HepG2 (cell line): ENCODE data around the gene FAM20A. TPM values are rescaled to one million over a fixed set of nuclear protein-coding genes. Genes with fewer than 3 reads are reported as not detected.

Experiments used
- CBFB ChIP-seq: sonication (generic); formaldehyde crosslinking; IDR thresholded peaks from 2 replicates; pipeline ENCODE4 v1.4.0; 2020; ENCODE audit warnings: missing genetic modification reagents
- CSRNP1 ChIP-seq: sonication (generic); formaldehyde crosslinking; IDR thresholded peaks from 2 replicates; pipeline ENCODE4 v1.8.1; 2023; ENCODE audit warnings: mild to moderate bottlenecking, missing genetic modification reagents
- GATA4 ChIP-seq: sonication (generic); IDR thresholded peaks from 2 replicates; pipeline ENCODE4 v1.6.1; 2016; ENCODE audit warnings: antibody characterized with exemption, low read depth, borderline replicate concordance
- KDM5A ChIP-seq: fragments of 200-600 bp; sonication (generic); IDR thresholded peaks from 2 replicates; pipeline ENCODE4 v1.7.0; 2018; ENCODE audit warnings: antibody characterized with exemption, mild to moderate bottlenecking, low read length, borderline replicate concordance
- KLF11 ChIP-seq: IDR thresholded peaks from 2 replicates; pipeline ENCODE4 v1.6.1; 2016; ENCODE audit warnings: missing compliant biosample characterization
- KLF6 ChIP-seq: IDR thresholded peaks from 2 replicates; pipeline ENCODE4 v1.8.0; 2016; ENCODE audit warnings: missing biosample characterization, missing genetic modification reagents
- MED1 ChIP-seq: sonication (generic); formaldehyde crosslinking; IDR thresholded peaks from 2 replicates; pipeline ENCODE4 v1.4.0; 2020; ENCODE audit warnings: missing genetic modification reagents
- MXD1 ChIP-seq: sonication (generic); formaldehyde crosslinking; IDR thresholded peaks from 2 replicates; pipeline ENCODE4 v1.4.0; 2020; ENCODE audit warnings: mild to moderate bottlenecking, missing genetic modification reagents
- PHF8 ChIP-seq: sonication (generic); formaldehyde crosslinking; IDR thresholded peaks from 2 replicates; pipeline ENCODE4 v1.5.0; 2020; ENCODE audit warnings: missing genetic modification reagents
- POGZ ChIP-seq: sonication (generic); formaldehyde crosslinking; IDR thresholded peaks from 2 replicates; pipeline ENCODE4 v1.4.0; 2020; ENCODE audit warnings: mild to moderate bottlenecking, missing genetic modification reagents
- SIN3A ChIP-seq: IDR thresholded peaks from 2 replicates; pipeline ENCODE4 v1.6.1; 2011; ENCODE audit warnings: low read depth, mild to moderate bottlenecking, control low read depth, low read length, borderline replicate concordance
- SIX4 ChIP-seq: sonication (generic); formaldehyde crosslinking; IDR thresholded peaks from 2 replicates; pipeline ENCODE4 v1.4.0; 2020; ENCODE audit warnings: missing genetic modification reagents
- SP5 ChIP-seq: IDR thresholded peaks from 2 replicates; pipeline ENCODE4 v1.6.1; 2016; ENCODE audit warnings: low read depth, borderline replicate concordance
- THAP8 ChIP-seq: sonication (generic); formaldehyde crosslinking; IDR thresholded peaks from 2 replicates; pipeline ENCODE4 v1.5.1; 2020; ENCODE audit warnings: missing genetic modification reagents, mild to moderate bottlenecking, borderline replicate concordance
- ZBTB1 ChIP-seq: sonication (generic); formaldehyde crosslinking; IDR thresholded peaks from 2 replicates; pipeline ENCODE4 v1.4.0; 2020; ENCODE audit warnings: missing genetic modification reagents, borderline replicate concordance
- ZIK1 ChIP-seq: sonication (generic); formaldehyde crosslinking; IDR thresholded peaks from 2 replicates; pipeline ENCODE4 v1.5.0; 2020; ENCODE audit warnings: mild to moderate bottlenecking, low read depth, missing genetic modification reagents, borderline replicate concordance
- ZNF10 ChIP-seq: sonication (generic); formaldehyde crosslinking; IDR thresholded peaks from 2 replicates; pipeline ENCODE4 v1.4.0; 2020; ENCODE audit warnings: mild to moderate bottlenecking, low read depth, missing genetic modification reagents, borderline replicate concordance
- ZNF20 ChIP-seq: sonication (generic); formaldehyde crosslinking; IDR thresholded peaks from 2 replicates; pipeline ENCODE4 v1.4.0; 2020; ENCODE audit warnings: mild to moderate bottlenecking, moderate library complexity, missing genetic modification reagents
- ZNF383 ChIP-seq: sonication (generic); formaldehyde crosslinking; IDR thresholded peaks from 2 replicates; pipeline ENCODE4 v1.4.0; 2020; ENCODE audit warnings: missing genetic modification reagents, mild to moderate bottlenecking, borderline replicate concordance
- ZNF639 ChIP-seq: conservative IDR thresholded peaks from 2 replicates; pipeline ENCODE4 v1.6.1; 2018; ENCODE audit warnings: missing genetic modification reagents
- ZNF672 ChIP-seq: sonication (generic); formaldehyde crosslinking; IDR thresholded peaks from 2 replicates; pipeline ENCODE4 v1.8.1; 2022; ENCODE audit warnings: missing genetic modification reagents
- ZNF740 ChIP-seq: sonication (generic); formaldehyde crosslinking; IDR thresholded peaks from 2 replicates; pipeline ENCODE4 v1.4.0; 2020; ENCODE audit warnings: missing genetic modification reagents
- ZNF891 ChIP-seq: sonication (generic); formaldehyde crosslinking; IDR thresholded peaks from 2 replicates; pipeline ENCODE4 v1.5.0; 2020; ENCODE audit warnings: mild to moderate bottlenecking, missing genetic modification reagents
- polyA plus RNA-seq, 8 experiments: library from polyadenylated mRNA; depleted of rRNA in 3 of 8; stranded (reverse) in 7 of 8; unstranded in 1 of 8; fragments of >200 nt; fragmentation: Illumina TruSeq in 4 of 8; extraction: Trizol in 4 of 8; gene quantifications; 2 replicates each; pipeline versions ENCODE4 v1.2.1 to v1.2.3, GENCODE V29; 2011 to 2016; ENCODE audit warnings: low read depth in 4 of 8, missing spikeins in 1 of 8, mixed read lengths in 1 of 8; ENCODE audit not compliant: insufficient read depth in 1 of 8
- total RNA-seq, 5 experiments: library from RNA; depleted of rRNA; stranded (reverse); fragments of >200 nt; fragmentation: Illumina TruSeq; extraction: Trizol; gene quantifications; 2 replicates each; pipeline ENCODE4 v1.2.3, GENCODE V29; 2016; ENCODE audit warnings: low read depth in 1 of 5

Gene FAM20A
- total and polyA plus RNA-seq, 2 of the 13 experiments (the other 11 are each of a cell fraction or from before 2014, with no cell fraction given): 9.3 to 20.7 TPM

- TF ChIP-seq CSRNP1 (CRISPR knock-in tag) (no peak), SIX4 (CRISPR knock-in tag) (peak; percentile 97), SP5 (CRISPR knock-in tag) (no peak), KLF6 (CRISPR knock-in tag) (no peak), KDM5A (peak; percentile 73; the same call in 1 of the 2 replicates), ZNF10 (CRISPR knock-in tag) (no peak), ZNF740 (CRISPR knock-in tag) (0 out of 2 replicates have a peak, but pooled peaks have one; percentile 4), MED1 (CRISPR knock-in tag) (0 out of 2 replicates have a peak, but pooled peaks have one; percentile 72), PHF8 (CRISPR knock-in tag) (peak; percentile 15; the same call in 1 of the 2 replicates), MXD1 (peak; percentile 95), CBFB (CRISPR knock-in tag) (peak; percentile 74), POGZ (peak; percentile 36; the same call in 1 of the 2 replicates), THAP8 (CRISPR knock-in tag) (peak; percentile 32; the same call in 1 of the 2 replicates), ZIK1 (CRISPR knock-in tag) (0 out of 2 replicates have a peak, but pooled peaks have one; percentile 31), SIN3A (0 out of 2 replicates have a peak, but pooled peaks have one; percentile 45), ZNF672 (CRISPR knock-in tag) (no peak), ZNF383 (CRISPR knock-in tag) (no peak), GATA4 (peak; percentile 35; the same call in 1 of the 2 replicates), ZNF639 (CRISPR knock-in tag) (peak; percentile 66; the same call in 1 of the 2 replicates), ZNF20 (CRISPR knock-in tag) (no peak), ZNF891 (CRISPR knock-in tag) (peak; percentile 62), ZBTB1 (CRISPR knock-in tag) (peak; percentile 46; the same call in 1 of the 2 replicates), KLF11 (CRISPR knock-in tag) (no peak)
These were observed 89.4 kb downstream of the FAM20A start (continued) for GRCh38 chr17:68511671-68512246.
